ENCODE measurements around the gene SLC26A4.
"Not testable (repeated sequence)": the region's sequence is repeated elsewhere in the genome, so short reads cannot be mapped to it uniquely, and the experiment has no call there.

Gene SLC26A4

DNA sequence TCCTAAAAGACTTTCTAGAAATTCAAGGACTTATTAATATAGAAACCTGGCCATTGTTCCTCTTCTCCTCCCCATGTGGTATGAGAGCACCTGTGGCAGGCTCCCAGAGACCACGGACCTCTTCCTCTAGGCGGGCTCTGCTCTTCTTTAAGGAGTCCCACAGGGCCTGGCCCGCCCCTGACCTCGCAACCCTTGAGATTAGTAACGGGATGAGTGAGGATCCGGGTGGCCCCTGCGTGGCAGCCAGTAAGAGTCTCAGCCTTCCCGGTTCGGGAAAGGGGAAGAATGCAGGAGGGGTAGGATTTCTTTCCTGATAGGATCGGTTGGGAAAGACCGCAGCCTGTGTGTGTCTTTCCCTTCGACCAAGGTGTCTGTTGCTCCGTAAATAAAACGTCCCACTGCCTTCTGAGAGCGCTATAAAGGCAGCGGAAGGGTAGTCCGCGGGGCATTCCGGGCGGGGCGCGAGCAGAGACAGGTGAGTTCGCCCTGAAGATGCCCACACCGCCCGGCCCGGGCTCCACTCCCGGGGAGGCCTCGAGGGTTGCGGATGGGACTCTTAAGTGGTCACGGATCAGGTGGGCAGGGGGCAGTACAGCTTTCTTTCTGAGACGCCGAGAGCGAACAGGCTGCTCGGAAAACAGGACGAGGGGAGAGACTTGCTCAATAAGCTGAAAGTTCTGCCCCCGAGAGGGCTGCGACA is at the start of gene SLC26A4:
Gene SLC26A4 (plus strand): TSS at position 448 of the 700 bp plus-strand sequence. CDS start 814 bp downstream, outside the sequence.
- DNase-seq (ENCODE audit: low read depth), result no peak

DNA sequence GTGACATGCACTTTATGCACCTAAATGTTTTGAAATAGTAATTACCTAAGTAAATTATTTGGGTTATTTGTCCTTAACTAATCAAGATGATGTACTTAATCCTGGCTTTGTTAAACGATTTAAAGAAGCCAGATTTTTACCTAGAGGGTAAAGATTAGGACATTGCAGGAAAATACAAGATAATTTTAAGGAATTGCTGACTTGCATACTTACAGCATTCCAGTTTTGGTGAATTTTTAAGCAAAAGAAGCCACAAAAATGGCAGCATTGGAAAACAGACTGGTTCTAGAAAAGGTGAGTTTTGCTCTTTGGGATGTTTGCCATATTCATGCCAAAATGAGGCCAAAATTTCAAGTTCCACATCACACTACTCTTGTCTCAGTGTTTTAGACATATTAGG is 47.2 kb upstream of the SLC26A4 start:
- DNase-seq (ENCODE audit: low read depth), result no peak

DNA sequence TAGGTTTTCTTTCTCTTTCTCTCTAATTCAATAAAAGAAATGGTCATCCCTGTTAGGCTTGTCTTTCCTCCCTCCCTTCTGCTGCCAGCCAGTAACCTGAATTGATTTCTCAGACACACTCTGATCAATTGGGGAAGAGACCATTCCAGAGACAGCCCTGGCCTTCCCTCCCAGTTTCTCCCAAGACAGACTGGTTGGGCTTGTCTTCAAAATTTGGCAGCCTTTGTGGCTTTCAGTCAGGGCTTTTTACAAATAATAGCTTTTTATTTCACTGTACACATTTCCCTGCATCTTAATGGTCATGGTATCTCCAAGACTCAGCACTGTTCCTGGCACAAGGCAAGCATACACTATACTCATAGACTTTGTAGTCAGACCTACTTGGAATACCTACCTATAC is 46.7 kb upstream of the SLC26A4 start:
- DNase-seq (ENCODE audit: low read depth), result peak; percentile 12

DNA sequence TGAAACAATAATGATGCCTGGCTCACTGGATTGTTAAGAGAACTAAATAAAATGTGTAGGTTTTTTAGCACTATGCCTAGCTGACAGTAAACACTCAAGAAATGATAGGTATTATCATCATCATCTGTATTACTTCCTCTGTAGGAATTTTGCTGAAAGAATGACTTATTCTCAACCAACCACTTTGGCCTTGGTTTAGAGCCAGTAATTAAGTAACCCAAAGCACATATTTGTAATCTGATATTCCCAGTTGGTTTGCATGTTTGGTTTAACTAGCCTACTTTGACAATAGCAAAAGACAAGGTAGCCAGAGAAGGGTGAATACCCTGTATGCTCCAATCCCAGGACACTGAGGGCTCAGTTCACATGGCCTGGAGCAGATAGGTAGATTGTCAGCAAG is 46.2 kb upstream of the SLC26A4 start:
- peak; percentile 86 for DNase-seq (ENCODE audit: low read depth)

DNA sequence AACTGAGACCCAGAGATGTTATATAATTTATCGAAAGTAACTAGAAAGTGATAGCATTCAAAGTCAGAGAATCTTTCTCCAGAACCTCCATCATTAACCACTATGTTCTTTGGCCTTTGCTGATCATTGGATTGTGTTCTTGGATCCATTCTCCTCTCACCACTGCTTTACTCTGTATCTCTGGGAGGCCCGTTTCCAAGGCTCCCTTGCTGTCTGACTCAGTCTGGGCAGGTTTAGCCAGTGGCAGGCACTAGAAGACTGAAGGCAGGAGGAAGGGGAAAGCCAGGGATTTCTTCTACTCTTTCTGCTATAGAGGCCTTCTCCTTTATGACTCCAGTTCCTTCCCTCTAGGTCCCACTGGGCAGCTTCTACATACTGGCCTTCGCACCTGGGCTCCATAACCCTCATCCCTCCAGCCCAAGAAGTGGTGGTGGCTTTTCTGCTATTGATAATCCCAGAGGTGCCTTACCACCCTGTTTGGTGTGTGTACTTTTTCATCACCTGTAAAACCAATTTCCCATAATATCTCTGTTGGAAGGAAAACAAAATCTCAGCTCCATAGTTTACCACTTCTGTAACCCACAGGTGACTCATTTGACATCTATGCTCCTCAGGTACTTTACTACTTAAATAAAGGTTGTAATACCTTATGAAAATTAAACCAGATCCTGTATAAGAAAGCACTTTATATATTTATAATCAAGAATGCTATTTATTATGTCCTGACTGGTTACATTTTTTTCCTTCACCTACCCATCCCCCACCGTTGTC is 44.5 kb upstream of the SLC26A4 start:
- no peak for DNase-seq (ENCODE audit: low read depth)

DNA sequence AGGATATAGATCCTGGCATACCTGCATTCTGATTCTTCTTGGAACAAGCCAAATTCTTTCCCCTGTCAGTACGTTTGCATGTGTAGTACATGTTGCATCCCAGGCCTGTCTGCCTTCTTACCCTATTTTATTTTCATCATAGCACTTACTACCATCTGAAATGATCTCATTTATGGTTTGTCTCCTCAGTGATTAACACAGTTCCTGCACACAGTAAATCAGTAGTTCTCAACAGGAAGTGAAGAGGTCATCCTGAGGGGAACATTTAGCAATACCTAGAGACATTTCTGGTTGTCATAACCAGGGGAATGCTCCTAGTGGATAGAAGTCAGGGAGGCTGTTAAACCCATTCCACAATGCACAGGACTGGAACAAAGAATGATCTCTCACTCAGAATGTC is 38.2 kb upstream of the SLC26A4 start:
- peak; percentile 90 for DNase-seq (ENCODE audit: low read depth)

DNA sequence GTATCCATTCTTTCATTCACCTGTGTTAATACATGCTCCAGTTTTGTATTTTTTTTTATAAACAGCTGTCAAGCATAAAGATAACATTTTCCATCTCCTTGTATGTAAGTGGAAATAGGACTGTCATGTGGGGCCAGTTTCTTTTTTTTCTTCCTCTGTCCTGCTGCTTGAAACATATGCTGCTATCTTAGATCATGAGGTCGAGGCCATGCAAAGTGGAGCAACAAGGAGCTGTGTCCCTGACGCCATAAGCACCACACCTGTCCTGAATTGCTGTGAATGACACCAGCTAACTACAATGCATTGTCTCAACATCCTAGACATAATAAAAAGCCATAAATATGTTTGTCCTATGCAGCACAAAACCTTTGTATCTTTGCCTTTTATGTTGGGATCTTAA is 37.7 kb upstream of the SLC26A4 start:
- no peak for DNase-seq (ENCODE audit: low read depth)

DNA sequence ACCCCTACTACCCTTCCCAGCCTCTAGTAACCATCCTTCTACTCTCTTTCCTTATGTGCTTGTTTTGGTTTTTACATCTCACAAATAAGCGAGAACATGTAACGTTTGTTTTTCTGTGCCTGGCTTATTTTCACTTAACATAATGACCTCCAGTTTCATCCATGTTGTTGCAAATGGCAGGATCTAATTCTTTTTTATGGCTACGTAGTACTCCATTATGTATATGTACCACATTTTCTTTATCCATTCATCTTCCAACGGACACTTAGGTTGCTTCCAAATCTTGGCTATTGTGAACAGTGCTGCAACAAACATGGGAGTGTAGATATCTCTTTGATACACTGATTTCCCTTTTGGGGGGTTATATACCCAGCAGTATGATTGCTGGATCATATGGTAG is 33.6 kb upstream of the SLC26A4 start:
- DNase-seq (ENCODE audit: low read depth), result no peak

DNA sequence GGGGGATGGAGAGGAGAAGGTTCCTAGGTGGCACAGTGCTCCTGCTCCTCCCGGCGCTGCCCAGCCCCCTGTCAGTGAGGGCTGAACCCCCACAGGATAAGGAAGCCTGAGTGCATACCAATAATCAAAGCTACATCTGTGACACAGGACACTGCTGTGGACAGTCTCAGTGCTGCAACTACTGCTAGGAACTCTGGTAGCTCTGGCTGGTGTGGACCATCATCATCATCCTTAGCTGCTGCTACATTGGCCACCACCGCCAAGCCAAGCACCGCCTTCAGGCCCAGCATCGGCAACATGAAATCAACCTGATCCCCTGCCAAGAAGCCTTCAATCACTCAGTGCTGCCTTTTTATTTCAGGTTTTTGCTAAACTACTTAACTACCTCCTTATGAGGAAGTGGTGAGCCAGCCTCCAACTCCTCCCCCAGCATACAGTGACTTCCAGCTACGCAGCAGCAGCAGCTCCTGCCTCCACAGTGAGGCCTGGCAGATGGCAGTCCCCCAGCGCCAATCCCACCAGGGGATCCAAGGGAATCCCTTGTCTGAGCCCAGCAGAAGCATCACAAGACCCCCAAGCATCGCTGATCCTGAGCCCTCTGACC is 32.1 kb upstream of the SLC26A4 start:
- no peak for DNase-seq (ENCODE audit: low read depth)

DNA sequence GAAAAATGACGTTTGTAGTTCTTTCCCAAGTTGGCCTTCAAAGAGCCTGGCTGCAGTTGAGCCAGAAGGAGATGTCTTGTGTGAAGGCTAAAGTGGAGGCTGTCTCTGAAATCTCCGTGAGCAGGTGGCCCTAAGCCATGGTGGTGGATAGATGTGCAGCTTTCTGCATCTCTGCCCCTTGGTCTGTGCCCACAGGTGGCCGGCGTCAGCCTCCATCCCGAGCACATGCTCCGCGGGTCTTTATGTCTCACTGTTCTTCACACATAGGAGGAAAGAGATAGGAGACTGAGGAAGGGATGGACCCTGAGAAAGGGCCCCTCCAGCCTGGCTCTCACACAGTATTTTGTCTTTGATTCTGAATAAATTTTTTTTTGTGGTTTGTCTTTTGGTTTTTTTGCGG is 30.3 kb upstream of the SLC26A4 start:
- no peak for DNase-seq (ENCODE audit: low read depth)

DNA sequence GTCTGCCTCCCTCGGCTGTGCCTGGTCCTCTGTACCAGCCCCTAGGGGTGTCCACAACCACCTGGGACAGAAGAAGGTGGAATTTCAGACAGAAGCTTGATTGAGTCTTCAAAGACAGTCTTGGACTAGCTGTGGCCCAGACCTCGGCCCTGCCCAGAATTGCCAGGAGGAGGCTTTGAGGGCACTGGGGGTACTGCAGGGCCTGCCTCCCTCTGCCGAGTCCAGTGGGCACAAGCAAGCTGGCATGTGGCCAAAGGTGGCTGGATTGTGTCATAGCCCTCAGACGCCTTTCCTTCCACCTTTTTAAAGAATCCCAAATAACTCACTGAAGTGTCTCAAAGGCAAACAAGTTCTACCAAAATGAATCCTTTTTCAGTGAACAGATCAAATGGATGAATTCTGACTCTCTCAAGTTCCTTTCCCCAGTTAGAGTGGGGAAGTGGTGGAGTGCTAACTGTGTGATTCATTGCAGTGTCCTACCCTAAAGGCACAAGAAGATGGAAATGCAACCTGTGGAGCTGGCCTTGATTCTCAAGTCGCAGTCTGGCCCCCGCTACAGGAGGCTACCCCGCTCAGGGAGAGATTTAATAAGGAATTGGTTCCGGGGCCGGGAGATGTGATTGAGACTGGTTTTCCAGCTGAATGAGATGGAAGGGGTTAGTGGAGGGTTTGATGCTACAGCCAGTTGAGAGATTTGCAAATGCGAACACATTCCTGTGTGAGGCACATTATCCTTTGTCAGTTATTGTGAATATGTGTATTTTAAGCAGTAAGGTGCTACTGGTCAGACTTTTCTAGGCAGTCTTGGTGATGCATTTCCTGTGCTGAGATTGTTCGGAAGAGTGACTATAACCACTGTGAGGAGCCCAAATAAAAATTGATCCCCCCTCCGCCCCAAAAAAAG is 28.8 kb upstream of the SLC26A4 start:
- no peak for DNase-seq (ENCODE audit: low read depth)

DNA sequence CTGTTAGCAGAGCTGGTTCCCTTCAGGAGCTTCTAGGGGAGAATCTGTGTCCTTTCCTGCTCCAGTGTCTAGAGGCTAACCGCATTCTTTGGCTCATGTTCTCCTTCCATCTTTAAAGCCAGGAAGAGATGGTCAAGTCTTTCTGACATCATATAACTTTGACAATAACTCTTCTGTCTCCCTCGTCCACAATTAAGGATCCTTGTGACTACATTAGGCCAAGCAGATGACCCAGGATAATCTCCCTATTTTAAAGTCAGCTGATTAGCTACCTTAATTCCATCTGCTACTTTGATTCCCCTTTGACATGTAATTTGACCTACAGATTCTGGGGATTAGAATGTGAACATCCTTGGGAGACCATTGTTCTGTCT is 28.1 kb upstream of the SLC26A4 start:
- no peak for DNase-seq (ENCODE audit: low read depth)

DNA sequence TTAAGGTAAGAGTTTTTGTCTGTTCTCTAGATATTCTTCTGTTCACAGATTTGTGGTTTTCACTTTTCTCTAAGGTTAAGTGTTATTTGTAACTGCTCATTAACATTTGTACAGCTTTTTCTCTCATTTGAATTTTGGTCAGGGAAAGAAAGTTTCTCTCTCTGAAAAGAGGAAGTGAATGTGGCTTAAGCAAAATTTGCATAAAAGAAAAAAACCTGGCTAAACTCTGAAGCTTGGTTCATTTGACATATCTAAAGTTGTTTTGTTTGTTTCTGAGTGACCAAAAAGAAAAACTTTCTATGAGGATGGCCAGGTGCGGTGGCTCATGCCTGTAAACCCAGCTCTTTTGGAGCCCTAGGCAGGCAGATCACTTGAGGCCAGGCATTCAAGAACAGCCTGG is 22.0 kb upstream of the SLC26A4 start:
- DNase-seq (ENCODE audit: low read depth), result no peak

DNA sequence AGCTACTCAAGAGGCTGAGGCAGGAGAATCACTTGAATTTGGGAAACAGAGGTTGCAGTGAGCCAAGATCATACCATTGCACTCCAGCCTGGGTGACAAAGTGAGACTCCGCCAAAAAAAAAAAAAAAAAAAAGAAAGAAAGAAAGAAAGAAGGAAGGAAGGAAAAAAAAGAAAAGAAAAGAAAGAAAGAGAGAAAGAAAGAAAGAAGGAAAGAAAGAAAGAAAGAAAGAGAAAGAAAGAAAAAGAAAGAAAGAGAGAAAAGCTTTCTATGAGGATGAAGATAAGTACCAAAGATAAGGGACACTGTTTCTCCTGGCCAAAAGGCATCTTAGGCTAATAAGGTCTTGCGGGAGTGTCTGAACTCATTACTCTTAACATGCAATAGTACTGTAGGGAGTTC is 21.6 kb upstream of the SLC26A4 start:
- DNase-seq (ENCODE audit: low read depth), result not testable (repeated sequence)

DNA sequence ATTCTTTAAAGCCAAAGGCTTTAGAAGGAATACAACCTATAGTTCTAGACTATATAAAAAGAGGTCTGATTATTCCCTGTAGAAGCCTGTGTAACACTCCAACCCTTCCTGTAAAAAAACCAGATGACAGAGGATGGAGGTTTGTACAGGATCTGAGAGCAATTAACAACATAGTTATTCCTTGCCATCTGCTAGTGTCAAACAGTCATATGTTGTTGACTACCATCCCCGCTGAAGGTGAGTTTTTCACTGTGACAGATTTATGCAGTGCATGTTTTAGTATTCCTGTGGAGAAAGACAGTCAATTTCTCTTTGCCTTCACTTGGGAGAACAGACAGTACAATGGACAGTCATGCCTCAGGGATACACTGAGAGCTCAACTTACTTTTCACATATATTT is 19.0 kb upstream of the SLC26A4 start:
- DNase-seq (ENCODE audit: low read depth), result no peak

DNA sequence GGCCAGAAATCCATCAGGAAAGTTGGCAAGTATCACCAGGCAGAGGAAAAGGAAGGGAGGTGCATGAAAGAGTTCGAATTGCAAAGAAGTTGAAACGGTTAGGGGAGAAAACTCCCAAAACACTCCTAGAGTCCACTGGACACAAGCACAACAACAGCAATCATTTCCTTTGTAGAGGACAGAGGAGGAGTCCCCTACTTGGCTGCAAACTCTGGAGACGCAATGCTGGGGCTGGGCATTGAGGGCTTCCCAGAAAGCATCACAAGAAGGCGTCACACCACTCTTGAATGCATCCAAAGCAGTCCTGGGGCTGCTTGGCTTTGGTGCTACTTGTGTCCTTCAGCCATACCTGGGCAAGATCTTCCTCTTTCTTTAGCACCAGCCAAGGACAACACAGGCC is 18.1 kb upstream of the SLC26A4 start:
- DNase-seq (ENCODE audit: low read depth), result no peak

DNA sequence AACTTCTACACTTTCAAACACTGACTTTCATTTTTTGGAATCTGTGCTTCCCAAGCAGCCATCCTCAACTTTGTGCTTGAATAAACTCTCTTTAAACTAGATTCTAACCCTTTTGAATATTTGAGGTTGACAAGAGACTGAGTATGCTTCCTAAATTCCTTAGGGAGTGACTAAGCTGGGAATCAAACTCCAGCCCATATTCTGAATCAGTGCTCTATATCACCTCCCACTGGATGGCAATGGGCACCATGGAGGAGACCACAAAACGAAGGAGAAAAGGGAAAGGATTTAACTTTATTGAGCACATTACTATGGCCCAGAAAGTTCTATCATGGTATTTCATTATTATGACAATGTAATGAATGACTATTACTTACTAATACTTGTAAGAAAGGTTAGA is 17.2 kb upstream of the SLC26A4 start:
- DNase-seq (ENCODE audit: low read depth), result no peak

DNA sequence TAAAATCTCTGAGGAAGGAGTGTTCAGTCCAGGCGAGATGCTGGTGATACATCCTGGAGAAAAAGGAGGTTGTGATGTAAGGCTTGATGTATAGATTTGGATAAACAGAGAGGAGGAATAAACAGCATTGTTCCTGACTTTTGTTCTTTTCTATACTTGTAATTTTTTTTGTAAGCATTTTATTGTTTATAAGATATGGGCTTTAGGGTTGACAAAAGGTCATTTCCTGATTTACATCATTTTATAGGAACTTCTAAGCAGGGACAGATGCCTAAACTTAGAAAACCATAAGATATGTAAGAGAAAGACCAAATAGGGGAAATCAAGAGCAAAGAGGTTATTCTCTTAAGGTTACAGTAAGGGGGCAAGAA is 16.7 kb upstream of the SLC26A4 start:
- DNase-seq (ENCODE audit: low read depth), result no peak

DNA sequence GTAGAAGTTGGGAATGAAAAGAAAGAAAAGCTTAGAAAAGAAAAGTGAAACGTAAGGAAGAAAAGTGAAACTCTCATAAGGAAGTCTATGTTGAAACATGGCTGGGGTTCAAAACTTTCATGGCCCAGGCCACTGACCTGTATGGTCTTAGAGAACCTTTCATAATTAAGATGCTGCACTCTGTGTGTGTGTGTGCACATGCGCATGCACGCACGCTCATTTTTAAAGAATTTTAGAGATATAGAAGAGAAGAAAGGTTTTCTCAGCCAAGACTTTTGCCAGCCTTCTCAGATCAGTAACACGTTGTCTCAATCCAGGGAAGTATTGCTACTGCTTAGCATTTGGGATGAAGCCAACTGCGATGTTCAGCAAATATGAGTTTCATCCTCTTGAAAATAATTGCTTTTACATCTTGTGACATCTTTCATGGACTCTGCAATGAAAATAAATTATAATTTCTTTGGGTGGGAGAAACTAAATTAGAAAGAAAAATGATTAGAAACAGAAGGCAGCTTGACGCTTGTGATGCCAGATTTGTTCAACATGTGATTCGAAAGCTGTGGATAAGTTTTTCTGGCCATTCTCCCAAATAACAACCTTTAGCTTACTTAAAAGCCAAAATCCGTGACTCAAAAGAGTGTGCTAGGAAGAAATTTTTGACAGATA is 16.2 kb upstream of the SLC26A4 start:
- no peak for DNase-seq (ENCODE audit: low read depth)

DNA sequence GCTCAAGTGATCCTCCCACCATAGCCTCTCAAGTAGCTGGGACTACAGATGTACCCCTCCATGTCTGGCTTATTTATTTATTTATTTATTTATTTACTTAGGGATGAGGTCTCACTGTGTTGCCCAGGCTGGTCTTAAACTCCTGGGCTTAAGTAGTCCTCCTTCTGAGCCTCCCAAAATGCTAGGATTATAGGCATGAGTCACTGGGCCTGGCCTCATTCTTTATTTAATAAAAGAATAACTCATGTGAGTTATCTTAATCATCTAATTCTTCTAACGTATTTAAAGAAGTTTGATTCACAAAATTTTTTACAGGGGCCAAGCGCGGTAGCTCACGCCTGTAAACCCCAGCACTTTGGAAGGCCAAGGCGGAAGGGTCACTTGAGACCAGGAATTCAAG is 8.0 kb upstream of the SLC26A4 start:
- no peak for DNase-seq (ENCODE audit: low read depth)

DNA sequence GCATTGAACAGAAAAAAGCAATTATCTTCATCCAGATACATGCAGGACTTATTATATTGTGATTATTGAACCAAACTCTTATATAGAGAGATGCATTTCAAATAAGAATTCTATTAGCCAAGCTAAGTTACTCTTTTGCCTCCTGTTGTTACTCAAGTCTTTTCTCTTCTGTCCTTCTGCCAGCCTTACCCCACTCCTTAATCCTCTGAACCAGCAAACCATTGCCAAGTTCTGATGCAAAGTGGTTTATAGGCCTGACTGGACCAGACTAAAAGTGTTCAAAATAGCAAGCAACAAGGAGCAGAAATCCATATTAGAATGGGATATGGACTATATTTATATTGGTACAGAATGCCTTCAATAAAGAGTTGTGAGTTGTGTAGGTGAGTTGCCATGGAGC is 2.2 kb upstream of the SLC26A4 start:
- DNase-seq (ENCODE audit: low read depth), result no peak

DNA sequence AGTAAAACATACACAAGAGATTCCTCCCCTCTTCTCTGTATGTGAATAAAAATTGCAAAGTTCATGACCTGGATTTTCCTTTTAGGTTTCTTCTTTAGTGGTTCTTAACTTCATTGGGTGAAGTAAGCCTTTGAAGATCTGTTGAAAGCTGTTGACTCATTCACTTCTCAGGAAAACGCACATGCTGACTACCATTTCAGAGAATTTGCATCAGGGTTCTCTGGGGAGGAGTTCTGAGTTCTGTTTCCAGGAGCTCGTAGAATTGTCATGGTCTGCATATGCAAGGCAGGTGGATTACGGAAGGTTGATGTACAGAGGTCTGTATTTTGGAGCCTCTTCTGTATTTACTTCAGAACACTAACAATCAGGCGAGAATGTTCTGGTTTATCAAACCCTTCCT is 962 bp upstream of the SLC26A4 start:
- peak; percentile 65 for DNase-seq (ENCODE audit: low read depth)

Data from GM04503 (cell line).